ENCODE data around the gene ZNF236.
"Not testable (repeated sequence)": the region's sequence is repeated elsewhere in the genome, so short reads cannot be mapped to it uniquely, and the experiment has no call there.

ZNF236 gene

GRCh38 chr18:76953156-76953555 is 130.8 kb downstream of the ZNF236 start:
- DNase-seq: no peak

DNA sequence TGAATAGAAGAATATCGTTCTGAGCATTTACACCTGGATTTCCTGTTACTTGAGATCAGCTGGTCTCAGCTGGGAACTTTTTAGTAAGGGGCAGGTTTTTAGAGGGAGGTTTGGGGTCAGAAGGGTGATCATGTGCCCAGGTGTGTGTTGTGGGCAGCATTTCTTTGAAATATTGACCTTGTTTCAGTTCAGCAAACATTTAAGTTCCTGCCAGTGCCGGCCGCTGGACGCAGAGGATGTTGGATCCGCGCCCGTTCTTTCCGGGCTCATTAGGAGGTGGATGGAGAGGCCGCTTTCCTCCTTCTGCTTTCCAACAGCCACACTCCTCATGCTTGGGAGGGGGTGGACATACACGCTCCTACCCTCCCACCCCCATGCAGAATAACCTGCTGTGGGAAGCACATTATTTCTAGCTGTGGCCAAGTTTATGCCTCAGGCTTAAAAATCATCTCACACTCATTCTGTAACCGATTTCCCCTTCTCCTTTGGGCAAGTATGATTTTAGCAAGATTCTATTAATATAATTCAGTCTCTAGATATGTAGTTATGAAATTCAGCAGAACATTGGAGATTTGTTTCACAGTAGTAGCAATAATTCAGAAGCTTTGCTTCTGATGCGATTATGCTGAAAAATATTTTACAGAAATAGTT is 131.4 kb downstream of the ZNF236 start:
- no peak for DNase-seq

GRCh38 chr18:76955524-76956170 is 133.3 kb downstream of the ZNF236 start:
- DNase-seq: no peak

- no peak for DNase-seq
Measured at GRCh38 chr18:76956648-76957047, 134.3 kb downstream of the ZNF236 start.

DNA sequence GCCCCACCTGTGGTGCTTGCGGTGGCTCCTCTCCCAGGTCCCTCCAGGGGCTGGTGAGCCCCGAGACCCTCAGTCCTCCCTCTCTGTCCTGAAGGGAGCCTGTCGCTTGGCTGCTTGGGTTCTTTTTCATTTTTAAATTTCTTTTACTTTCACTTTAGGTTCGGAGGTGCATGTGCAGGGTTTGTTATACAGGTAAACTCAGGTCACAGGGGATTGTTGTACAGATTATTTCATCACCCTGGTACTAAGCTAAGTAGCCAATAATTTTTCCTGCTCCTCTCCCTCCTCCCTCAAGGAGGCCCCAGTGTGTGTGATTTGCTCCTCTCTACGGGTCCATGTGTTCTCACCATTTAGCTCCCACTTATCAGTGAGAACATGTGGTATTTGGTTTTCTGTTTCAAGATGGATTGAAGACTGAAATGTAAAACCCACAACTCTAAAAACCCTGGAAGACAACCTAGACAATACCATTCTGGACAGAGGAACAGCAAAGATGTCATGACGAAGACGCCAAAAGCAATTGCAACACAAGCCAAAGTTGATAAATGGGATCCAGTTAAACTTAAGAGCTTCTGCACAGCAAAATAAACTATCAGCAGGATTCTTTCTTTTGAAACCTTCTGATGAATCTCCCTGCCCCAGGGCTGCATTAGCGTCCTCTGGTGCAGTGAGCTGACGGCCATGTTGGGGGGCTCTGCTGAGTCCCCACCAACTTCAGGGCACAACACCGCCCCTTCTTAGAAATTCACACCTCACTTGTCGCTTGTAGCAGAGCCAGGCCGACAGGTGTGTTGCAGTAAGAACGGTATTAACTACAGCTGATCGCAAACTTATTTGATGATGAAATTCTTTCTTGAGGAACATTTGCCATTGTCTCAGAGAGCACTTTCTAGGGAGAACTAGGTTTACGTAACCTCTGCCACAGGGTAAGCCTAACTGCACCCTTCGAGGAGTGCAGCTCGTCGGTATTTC is 135.3 kb downstream of the ZNF236 start:
- DNase-seq: no peak

- DNase-seq: no peak
Measured at GRCh38 chr18:76958692-76959341, 136.5 kb downstream of the ZNF236 start.

GRCh38 chr18:76959605-76960004 is 137.2 kb downstream of the ZNF236 start:
- no peak for DNase-seq

DNA sequence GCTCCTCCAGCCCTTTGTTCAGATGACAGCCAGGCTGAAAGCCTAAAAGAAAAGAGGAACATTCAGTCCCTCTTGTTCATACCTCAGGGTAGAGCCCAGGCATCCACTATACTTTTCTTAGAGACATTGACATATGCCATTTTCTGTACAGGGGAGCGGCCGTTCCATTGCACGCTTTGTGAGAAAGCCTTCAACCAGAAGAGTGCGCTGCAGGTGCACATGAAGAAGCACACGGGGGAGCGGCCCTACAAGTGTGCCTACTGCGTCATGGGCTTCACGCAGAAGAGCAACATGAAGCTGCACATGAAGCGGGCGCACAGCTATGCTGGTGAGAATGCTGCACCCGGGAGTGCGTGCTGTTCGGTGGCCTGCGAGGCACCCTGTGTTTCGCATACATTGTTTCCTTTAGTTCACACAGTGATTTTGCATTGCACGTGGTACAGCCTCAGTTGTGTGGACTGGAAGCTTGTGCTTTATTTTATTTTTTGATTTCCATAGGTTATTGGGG is 138.2 kb downstream of the ZNF236 start:
- no peak for DNase-seq

- no peak for DNase-seq
Measured at GRCh38 chr18:76962851-76963250, 140.5 kb downstream of the ZNF236 start.

DNA sequence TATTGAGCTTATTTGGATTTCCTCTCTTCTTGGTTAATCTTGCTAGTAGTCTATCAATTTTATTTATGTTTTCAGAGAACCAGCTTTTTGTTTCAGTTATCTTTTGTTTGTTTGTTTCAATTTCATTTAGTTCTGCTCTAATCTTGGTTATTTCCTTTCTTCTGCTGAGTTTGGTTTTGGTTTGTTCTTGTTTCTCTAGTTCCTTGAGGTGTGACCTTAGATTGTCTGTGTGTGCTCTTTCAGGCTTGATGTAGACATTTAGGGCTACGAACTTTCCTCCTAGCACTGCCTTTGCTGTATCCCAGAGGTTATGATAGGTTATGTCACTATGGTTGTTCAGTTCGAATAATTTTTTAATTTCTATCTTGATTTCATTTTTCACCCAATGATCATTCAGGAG is 141.6 kb downstream of the ZNF236 start:
- DNase-seq: no peak

- DNase-seq: not testable (repeated sequence)
Measured at GRCh38 chr18:76965555-76966151, 143.3 kb downstream of the ZNF236 start.

DNA sequence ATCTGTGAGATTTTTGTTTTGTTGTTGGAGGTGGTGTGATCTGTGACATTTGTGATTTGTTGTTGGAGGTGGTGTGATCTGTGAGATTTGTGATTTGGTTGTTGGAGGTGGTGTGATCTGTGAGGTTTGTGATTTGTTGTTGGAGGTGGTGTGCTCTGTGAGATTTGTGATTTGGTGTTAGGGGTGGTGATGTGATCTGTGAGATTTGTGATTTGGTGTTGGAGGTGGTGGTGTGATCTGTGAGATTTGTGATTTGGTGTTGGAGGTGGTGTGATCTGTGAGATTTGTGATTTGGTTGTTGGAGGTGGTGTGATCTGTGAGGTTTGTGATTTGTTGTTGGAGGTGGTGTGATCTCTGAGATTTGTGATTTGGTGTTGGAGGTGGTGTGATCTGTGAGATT is 144.9 kb downstream of the ZNF236 start:
- DNase-seq: not testable (repeated sequence)

DNA sequence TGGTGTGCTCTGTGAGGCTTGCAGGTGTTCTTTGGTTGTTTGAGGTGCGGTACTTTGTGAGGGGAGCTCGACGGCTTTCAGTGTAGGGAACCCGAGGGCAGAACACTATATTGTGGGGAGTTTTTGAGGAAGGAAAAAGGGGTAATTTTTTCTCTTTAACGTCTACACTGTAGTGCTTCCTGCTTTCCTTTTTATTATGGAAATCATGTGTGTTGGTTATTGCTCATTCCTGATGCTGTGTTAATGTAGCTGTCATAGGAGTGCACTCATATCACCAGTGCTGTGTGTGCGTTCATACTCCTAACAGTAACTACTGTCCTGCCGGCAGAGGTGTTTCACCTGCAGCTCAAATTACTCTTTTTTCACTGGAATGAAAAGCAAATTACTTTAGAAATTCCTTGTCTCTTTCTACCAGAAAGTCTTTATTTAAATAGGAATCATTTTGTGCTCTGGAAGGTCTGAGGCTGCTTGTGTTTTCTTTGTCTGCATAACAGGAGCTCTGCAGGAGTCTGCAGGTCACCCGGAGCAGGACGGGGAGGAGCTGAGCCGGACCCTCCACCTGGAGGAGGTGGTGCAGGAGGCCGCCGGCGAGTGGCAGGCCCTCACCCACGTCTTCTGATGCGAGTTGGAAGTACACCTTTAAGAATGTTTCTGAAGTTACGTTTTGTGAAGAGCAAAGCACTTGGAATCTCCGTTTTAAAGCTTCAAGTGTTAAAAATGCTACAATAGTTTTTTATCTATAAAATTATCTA is 145.5 kb downstream of the ZNF236 start:
- peak; percentile 56 to 84 (median 78) for DNase-seq

DNA sequence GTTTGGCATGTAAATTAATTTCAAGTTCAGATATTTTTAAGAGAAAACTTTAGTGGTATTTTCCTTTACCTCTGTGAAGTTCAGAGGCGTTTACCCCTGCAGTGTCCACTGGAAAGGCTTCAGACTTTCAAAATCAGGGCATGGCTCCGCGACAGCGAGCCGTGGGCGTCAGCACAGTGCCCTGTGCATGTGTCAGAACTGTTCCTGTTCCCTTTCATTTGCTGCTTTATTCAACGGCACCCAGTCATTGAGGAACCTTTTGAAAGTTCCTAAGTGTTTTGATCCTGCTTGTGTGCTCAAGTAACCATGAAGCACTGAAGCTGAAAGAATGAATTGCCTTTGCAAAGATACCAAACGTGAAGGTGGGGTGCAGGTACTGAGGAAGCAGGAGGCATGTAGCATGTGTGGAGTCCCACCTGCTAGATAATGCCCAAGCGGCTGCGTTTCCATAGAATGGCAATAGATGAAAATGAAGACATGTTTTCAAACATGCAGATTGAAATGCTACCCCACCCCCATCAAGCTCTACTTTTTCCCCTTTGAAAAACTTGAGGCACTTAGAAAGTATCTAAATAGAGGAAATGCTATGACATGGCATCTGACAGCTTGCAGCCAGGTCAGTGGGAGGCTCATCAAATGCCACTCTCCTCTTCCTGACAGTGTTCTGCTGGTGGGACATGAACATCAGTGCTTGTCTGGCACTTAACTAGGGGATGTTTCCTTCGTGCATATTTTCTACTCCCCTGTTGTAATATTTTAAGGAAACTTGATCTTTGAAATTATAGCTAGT is 148.6 kb downstream of the ZNF236 start:
- DNase-seq: peak; percentile 80 to 81 (median 81)

DNA sequence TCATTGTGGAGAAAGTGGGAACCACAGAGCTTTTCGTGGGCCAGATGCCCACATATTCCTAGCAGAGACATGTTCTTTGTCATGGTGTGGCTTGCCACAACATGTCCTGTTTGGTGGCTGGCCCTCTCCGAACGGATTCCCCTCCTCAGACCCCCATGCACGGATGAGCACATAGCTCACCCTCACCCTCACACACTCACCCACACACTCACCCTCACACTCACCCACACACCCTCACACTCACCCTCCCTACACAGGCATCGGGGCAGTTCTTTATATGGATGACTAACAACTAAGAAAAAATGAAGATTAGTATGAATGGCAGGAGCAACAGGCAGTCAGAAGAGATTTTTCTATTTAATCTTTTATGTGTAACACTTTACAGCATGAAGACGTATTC is 149.9 kb downstream of the ZNF236 start:
- no peak for DNase-seq

- peak in 1 of 3 donors; percentile 25 for DNase-seq
Measured at GRCh38 chr18:76972846-76973519, 150.6 kb downstream of the ZNF236 start.

DNA sequence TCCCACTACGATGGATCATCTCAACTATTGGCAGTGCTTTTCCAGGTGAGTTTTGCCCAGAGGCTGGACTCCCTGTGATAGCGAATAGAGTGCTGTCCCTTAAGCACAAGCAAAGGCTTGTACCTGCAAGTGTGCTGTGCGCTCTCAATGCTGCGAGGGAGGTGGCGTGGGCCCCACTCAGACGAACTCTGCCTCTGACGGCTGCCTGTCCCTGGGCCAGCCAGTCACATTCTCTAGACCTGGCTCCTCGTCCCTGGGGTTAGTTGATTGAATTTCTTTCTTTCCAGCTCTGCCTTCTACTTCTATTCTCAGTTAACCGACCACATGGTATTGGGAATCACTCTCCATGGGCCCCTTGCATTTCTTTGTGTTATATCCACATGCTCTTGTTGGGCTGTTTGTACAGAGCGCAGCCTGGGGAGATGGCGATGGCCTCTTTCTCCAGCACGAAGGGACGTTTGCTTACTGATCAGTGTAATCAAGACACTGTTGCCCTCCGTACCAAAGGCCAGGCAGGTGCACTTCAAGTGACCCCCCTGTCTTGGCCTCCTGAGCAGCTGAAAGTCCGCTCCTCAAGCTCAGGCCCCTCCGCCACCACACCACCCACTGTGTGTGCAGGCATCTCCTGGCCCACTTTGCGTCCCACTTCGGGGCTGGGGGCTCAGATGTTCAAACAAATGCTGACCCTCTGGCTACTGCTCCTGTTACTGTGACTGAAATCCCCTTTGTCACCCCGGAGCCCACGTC is 151.3 kb downstream of the ZNF236 start:
- DNase-seq: no peak

DNA sequence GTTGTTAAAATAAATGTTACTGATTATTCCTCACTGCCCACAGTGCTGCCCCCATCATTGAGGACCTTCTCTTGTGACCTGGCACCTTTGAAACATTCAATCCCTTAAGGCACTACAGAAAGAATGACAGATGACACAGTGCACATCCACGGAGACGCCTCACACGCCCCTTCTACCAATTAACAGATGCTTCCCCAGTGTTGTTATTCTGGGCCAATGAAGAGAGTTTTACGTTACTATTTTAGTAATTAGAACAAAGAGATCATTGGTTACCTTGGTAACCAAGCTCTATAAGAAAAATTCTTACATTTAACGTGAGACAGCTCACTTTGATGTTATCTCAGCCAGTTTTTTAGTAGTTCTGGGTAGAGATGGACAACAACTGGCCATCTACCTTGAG is 152.0 kb downstream of the ZNF236 start:
- DNase-seq: no peak

DNA sequence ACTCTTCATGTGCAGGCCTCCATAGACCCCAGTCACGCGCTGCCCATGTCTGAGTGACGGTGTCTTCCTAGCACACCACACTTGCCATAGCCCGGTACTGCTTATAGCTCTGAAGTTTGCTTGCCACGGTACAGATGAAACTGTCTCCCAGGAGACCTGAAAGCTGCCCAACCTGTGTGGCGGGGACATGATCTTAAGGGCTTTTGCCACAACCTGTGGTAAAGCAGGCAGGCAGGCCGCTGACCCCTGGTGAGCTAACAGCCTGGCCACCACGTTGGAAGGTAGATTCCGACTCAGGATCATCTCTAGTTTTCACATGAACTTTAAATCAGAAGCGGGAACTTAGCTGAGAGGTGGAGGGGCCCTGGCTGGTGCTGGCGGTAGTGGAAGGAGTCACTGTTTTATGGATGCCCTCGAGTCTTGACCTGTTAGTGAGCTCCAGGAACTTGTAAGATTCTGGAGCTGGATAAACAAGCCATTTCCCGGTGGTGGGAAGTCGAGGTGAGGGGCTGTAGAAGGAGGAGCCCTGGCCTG is 153.3 kb downstream of the ZNF236 start:
- no peak for DNase-seq

Data from suppressor macrophage treated with lipopolysaccharide for 1 hour (primary cell).